ENCODE data around the gene S100A16.

- TF ChIP-seq CTCF (conservative IDR thresholded peaks at IDR 0.05; ENCODE audit: low read length) (no peak), EZH2phosphoT487 (IDR thresholded peaks at IDR 0.05; ENCODE audit: borderline replicate concordance, low read depth, low read length) (no peak)
Measured at GRCh38 chr1:153626477-153626903, 13.6 kb upstream of the S100A16 start.
